PFSK-1 (cell line): ENCODE measurements around the gene XDH.

Experiments used
- FOXP2 ChIP-seq: optimal IDR thresholded peaks from 2 replicates; pipeline ENCODE3; 2011; ENCODE audit warnings: borderline replicate concordance, control low read depth, inconsistent platforms; ENCODE audit not compliant: insufficient read depth; ENCODE audit errors: extremely low read length, extremely low read depth
- POLR2AphosphoS5 ChIP-seq: IDR thresholded peaks from 2 replicates; pipeline ENCODE4 v1.6.1; 2012; ENCODE audit warnings: low read depth, mild to moderate bottlenecking, control low read depth, low read length, moderate library complexity
- SIN3A ChIP-seq: IDR thresholded peaks from 2 replicates; pipeline ENCODE4 v1.6.1; 2012; ENCODE audit warnings: mild to moderate bottlenecking, low read length, moderate library complexity, borderline replicate concordance; ENCODE audit not compliant: insufficient read depth

GRCh38 chr2:31421634-31422033 is 7.1 kb upstream of the XDH start:
- no peak for TF ChIP-seq SIN3A
- no peak for TF ChIP-seq POLR2AphosphoS5
- TF ChIP-seq FOXP2 = no peak
